ENCODE results near the gene RALGPS1.

Gene RALGPS1

DNA sequence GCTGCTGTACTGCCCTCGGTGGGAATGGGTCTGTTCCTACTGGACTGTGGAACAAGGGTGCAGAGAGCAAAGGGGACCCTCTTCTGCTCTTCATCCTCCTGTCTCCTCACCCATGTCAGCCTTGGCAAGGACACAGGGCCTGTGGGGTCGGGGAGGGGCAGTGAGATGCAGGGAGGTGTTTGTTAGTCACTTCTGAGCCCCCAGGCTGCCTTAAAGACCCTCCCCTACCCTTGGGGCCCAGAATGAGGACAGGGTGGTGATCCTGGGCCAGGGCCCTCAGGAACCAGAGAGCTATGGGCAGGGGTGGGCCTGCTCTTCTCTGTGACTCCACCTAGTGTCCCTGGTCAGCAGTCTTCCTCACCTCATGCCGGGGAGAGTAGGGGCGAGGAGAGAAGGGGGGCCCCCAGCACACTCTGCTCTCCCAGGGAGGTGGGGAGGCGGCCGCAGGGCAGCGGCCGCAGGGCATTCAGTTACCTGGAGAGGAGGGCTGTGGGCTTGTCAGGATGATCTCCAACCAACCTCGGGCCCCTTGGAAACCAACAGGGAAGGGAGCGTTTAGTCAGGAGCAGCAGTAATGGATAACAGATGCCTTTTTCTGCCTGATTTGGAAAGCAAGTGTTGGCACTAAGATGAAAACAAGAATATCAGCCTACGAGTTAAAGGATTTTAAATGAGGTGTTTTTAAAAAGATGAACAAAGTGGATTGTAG, 288.0 kb downstream of the RALGPS1 start:
- no peaks in the 10 kb centered on the region for H3K27me3 Mint-ChIP-seq
- H3K9me3 Mint-ChIP-seq: no peaks in the 10 kb centered on the region
- H3K4me3 Mint-ChIP-seq: no peak overlapping the region
- ATAC-seq (replicated peaks; ENCODE audit: extremely low read depth, poor library complexity, severe bottlenecking) (no peak), DNase-seq (ENCODE audit: low spot score in 2 of 2) (no peak)
- H3K4me1 Mint-ChIP-seq: peaks cover 11% of the 10 kb centered on the region
- H3K36me3 Mint-ChIP-seq (ENCODE audit: insufficient read depth): peaks cover 1% of the 10 kb centered on the region
- no peak overlapping the region for H3K27ac Mint-ChIP-seq (ENCODE audit: low read depth)

DNA sequence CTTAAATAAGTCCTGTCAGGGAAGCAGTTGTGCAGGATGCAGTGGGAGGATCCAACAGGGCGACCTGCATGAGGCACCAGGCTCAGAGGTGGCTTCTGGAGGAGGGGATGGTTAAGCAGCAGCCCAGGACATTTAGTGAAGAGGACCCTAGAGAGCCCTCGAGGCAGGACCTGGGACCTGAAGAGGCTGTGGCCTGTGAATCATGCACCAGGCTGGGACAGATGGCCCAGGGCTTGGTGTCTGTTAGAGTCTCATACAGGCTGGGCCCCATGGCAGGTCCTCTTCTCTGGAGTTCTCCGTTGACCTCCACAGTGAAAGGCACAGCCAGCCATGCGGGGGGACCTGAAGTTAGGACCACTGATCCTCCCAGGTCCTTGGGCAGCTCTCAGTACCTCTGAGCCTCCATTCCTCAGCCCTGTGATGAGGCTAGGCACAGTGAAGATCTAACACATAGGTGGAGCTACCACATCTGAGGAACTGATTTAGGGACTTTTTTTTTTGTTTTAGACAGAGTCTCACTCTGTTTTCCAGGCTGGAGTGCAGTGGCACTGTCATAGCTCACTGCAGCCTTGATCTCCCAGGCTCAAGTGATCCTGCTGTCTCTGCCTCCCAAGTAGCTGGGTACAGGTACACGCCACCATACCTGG, 289.2 kb downstream of the RALGPS1 start:
- Mint-ChIP-seq H3K27me3 (no peaks in the 10 kb centered on the region), H3K9me3 (no peaks in the 10 kb centered on the region), H3K4me1 (peaks cover 4% of the 10 kb centered on the region), H3K36me3 (ENCODE audit: insufficient read depth) (no peaks in the 10 kb centered on the region), H3K27ac (ENCODE audit: low read depth) (no peak overlapping the region), H3K4me3 (no peak overlapping the region)
- DNase-seq (ENCODE audit: low spot score in 2 of 2): no peak
- no peak for ATAC-seq (replicated peaks; ENCODE audit: extremely low read depth, poor library complexity, severe bottlenecking)

DNA sequence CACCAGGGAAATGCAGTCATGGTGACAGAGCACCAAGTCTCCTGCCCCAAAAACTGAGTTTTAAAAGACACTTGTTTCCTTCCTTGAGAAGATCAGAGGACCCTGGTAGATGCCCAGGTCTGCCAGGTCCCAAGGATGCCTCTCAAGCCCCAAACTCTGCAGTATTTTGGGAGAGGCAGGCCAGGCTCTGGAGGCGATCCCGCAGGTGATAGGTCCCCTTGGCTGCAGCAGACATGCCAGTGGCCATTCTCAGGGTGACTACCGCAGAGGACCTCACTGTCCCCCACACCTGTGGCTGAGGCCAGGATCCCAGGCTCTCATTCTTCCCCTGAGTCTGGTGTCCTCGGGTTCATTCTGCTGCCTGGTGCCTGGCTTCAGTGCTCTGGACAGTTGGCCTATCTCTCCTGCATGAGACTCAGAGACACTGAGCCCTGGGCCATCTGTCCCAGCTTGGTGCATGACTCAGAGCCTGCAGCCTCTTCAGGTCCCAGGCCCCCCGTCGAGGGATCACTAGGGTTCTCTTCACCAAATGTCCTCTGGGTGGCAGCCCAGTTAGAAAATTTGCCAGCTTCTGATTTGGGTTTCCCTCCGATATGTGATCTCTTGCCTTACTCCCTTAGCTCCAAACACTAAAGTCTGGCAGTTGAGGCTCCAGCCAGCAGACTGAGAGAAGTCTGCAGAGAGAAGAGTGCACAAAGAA, 290.3 kb downstream of the RALGPS1 start:
- Mint-ChIP-seq H3K9me3 (no peaks in the 10 kb centered on the region), H3K27me3 (no peaks in the 10 kb centered on the region), H3K36me3 (ENCODE audit: insufficient read depth) (no peaks in the 10 kb centered on the region), H3K4me3 (no peak overlapping the region), H3K4me1 (no peaks in the 10 kb centered on the region), H3K27ac (ENCODE audit: low read depth) (no peak overlapping the region)
- no peak for DNase-seq (ENCODE audit: low spot score in 2 of 2)
- ATAC-seq (replicated peaks; ENCODE audit: extremely low read depth, poor library complexity, severe bottlenecking): no peak

DNA sequence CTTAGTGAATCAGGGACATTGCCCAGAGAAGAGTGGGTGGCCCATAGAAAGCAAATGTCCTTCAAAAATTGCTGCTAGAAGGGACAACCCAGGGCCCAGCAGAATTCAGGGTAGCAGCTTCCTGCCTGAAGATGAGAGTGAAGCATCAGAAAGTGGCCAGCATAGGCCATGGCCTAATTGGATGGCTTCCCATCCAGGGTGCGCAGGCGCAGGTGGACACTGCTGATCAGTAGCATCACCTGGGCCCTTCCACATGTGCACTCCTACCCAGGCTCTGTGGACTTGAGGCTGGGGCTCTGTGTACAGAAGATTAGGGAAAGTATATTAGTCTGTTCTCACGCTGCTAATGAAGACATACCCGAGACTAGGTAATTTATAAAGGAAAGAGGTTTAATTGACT, 291.4 kb downstream of the RALGPS1 start:
- Mint-ChIP-seq H3K4me1 (no peaks in the 10 kb centered on the region), H3K27ac (ENCODE audit: low read depth) (no peak overlapping the region), H3K9me3 (no peaks in the 10 kb centered on the region), H3K36me3 (ENCODE audit: insufficient read depth) (no peaks in the 10 kb centered on the region), H3K27me3 (no peaks in the 10 kb centered on the region), H3K4me3 (no peak overlapping the region)
- DNase-seq (ENCODE audit: low spot score in 2 of 2): no peak
- no peak for ATAC-seq (replicated peaks; ENCODE audit: extremely low read depth, poor library complexity, severe bottlenecking)

DNA sequence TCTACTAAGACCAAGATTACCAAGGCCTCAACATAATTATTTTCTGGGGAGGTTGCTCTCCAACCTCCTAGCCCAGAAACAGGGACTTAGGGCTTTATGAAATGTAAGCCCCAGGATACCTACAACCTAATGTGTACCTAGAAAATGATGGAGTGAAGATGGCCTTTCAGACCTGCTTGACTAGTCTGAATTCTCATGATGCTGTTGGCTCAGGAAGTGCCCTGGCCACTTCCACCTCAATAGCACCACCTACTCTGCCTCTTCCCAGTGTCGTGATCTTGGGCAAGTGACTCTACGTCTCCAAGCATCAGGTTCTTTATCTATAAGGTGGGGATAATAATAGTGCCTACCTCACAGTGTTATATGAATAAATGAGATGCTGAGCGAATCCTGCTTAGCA, 292.1 kb downstream of the RALGPS1 start:
- H3K4me1 Mint-ChIP-seq: no peaks in the 10 kb centered on the region
- ATAC-seq (replicated peaks; ENCODE audit: extremely low read depth, poor library complexity, severe bottlenecking) (no peak), DNase-seq (ENCODE audit: low spot score in 2 of 2) (no peak)
- H3K27ac Mint-ChIP-seq (ENCODE audit: low read depth): no peak overlapping the region
- no peak overlapping the region for H3K4me3 Mint-ChIP-seq
- H3K9me3 Mint-ChIP-seq: no peaks in the 10 kb centered on the region
- H3K36me3 Mint-ChIP-seq (ENCODE audit: insufficient read depth): no peaks in the 10 kb centered on the region
- H3K27me3 Mint-ChIP-seq: no peaks in the 10 kb centered on the region

DNA sequence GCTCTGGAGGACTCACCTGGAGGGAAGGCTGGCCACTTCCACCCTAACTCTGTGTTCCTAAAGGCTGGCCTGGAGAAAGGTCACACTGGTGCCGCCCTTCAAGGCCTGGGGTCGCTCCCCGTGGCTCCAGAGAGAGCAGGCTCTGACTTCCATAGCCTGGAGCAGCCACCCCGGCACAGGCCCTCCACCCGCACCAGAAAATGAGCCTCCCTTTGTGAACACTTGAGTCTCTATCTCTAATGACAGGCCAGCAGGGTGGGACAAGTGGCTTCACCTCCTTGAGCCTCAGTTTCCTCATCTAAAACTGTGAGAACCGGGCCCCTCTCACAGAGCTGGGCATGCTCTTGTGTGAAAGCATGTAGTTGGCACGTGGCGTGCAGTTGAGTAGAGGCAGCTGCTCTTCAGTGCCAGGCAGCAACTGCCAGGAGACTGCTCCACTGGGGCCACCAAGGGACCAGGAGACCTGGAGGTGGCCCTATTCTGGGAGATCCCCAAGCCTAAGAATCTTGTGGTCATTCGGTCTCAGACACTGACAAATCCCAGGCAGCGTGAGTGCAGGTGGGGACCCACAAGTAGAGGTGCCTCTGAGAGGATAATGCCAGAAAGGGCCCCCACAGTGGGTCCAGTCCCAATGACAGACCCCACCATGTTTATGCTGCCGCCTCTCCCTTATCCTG, 293.3 kb downstream of the RALGPS1 start:
- Mint-ChIP-seq H3K36me3 (ENCODE audit: insufficient read depth) (no peaks in the 10 kb centered on the region), H3K27me3 (no peaks in the 10 kb centered on the region), H3K27ac (ENCODE audit: low read depth) (no peak overlapping the region), H3K4me3 (no peak overlapping the region), H3K9me3 (no peaks in the 10 kb centered on the region), H3K4me1 (no peaks in the 10 kb centered on the region)
- DNase-seq (ENCODE audit: low spot score in 2 of 2): no peak
- no peak for ATAC-seq (replicated peaks; ENCODE audit: extremely low read depth, poor library complexity, severe bottlenecking)

DNA sequence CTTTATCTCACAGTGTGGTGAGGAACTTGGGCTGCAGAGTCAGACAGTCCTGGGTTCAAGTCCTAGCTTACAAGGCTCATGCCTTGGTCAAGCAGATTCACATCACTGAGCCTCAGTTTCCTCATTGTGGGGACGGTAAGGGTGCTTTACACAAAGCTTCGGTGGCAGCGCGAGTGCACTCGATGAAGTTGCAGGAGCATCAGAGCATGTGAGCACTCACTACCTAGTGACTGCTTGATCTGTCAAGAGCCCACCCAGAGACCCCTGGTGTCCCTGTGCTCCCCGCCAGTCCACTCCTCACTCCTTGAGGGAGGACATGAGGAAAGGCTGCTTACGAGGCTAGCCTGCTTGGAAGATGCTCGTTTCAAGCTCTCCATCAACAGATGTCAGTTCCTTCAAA, 293.8 kb downstream of the RALGPS1 start:
- Mint-ChIP-seq H3K27me3 (no peaks in the 10 kb centered on the region), H3K4me1 (no peaks in the 10 kb centered on the region), H3K36me3 (ENCODE audit: insufficient read depth) (no peaks in the 10 kb centered on the region), H3K27ac (ENCODE audit: low read depth) (no peak overlapping the region), H3K4me3 (no peak overlapping the region), H3K9me3 (no peaks in the 10 kb centered on the region)
- DNase-seq (ENCODE audit: low spot score in 2 of 2) (no peak), ATAC-seq (replicated peaks; ENCODE audit: extremely low read depth, poor library complexity, severe bottlenecking) (no peak)

DNA sequence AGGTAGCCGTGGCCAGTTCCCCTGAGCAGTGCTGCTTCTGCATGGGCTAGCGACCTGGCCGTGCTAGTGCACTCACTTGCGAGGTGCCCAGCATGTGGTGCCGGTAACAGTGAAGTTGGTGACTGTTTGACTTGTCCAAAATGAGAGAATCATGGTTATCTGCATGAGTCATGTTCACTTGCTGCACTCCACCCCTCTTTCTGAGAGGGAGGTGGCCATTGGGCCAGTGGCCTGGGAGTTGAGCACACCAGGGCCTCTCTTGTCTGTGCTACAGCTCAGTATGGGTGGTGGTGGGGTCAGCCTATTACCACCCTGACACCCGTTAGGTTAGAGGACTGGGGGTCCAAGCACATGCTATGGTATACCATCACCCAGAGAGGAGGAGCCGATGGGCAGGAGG, 294.6 kb downstream of the RALGPS1 start:
- no peaks in the 10 kb centered on the region for H3K36me3 Mint-ChIP-seq (ENCODE audit: insufficient read depth)
- H3K27ac Mint-ChIP-seq (ENCODE audit: low read depth): no peak overlapping the region
- DNase-seq (ENCODE audit: low spot score in 2 of 2) (no peak), ATAC-seq (replicated peaks; ENCODE audit: extremely low read depth, poor library complexity, severe bottlenecking) (no peak)
- no peaks in the 10 kb centered on the region for H3K4me1 Mint-ChIP-seq
- H3K27me3 Mint-ChIP-seq: no peaks in the 10 kb centered on the region
- H3K4me3 Mint-ChIP-seq: no peak overlapping the region
- H3K9me3 Mint-ChIP-seq: no peaks in the 10 kb centered on the region

DNA sequence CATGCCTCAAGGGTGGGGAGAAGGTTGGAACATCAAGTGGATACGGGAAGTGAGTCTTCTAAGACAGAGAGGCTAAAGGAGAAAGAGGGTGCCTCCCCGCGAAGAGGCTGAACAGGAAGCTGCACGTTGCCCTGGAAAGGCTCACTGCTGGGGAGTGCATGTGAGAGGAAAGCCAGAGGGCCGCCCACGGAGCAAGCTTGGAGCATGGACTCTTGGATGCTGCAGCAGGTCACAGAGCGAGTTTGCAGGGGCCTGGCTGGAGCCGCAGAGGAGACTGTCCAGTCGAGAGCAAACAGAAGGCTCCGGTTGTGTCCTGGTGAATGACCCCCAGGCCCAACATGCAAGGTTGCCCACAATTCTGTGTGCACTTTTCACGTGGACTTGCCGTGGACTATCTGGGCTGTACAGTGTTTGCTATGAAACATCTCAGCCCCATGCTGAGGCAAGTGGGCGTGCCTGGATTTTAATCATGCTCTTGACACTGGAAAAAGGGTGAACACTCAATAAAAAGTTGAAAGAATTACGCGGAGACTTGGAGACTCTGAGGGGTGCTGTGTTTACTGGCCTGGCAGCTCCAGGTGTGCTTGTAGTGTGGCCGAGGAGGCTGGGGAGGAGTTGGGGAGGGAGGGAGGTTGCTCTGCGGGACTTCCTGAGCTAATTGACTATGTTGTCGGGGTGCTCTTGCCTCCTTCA, 295.5 kb downstream of the RALGPS1 start:
- Mint-ChIP-seq H3K9me3 (no peaks in the 10 kb centered on the region), H3K27me3 (no peaks in the 10 kb centered on the region), H3K27ac (ENCODE audit: low read depth) (no peak overlapping the region), H3K4me1 (no peaks in the 10 kb centered on the region), H3K4me3 (no peak overlapping the region), H3K36me3 (ENCODE audit: insufficient read depth) (no peaks in the 10 kb centered on the region)
- no peak for ATAC-seq (replicated peaks; ENCODE audit: extremely low read depth, poor library complexity, severe bottlenecking)
- no peak for DNase-seq (ENCODE audit: low spot score in 2 of 2)

DNA sequence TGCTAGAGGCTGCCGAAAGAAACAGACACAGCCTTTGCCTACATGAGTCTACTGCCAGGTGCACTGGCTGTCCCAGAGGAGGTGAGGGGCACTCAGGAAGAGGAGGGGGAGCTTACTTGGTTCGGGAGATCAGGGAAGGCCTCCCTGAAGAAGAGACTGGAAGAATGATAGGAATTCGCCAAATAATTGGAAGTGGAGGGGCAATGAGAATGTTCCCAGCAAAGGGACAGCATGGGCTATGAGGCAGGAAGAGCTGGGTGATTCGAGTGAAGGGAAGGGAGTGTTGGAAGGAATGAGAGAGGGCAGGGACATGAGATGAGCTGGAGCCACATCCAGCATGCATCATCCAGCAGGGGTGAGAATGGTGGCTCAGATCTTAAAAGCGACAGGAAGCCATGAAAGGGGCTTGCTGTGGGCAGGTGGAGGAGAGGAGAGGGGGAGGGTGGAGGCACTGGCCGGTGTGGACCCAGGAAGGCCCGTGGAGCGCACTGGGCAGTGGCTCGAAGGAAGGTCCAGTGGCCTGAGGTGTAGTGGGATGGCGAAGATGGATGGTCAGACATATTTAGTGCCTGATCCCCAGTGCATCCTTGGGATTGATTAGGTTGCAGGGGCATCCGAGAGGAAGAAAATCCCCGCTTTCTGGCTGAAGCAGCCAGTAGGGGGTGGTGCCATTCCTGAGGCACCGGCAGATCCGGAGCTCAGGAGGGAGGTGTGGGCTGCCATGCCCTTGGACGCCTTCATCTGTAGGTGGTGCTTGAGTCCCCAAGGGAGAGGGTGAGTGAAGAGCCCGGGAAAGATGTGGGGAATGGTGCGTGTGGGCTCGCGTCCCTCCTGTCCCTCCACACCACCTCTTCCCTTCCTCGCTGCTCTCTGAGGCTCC, 296.5 kb downstream of the RALGPS1 start:
- H3K27me3 Mint-ChIP-seq: no peaks in the 10 kb centered on the region
- DNase-seq (ENCODE audit: low spot score in 2 of 2) (no peak), ATAC-seq (replicated peaks; ENCODE audit: extremely low read depth, poor library complexity, severe bottlenecking) (no peak)
- no peak overlapping the region for H3K27ac Mint-ChIP-seq (ENCODE audit: low read depth)
- H3K9me3 Mint-ChIP-seq: no peaks in the 10 kb centered on the region
- H3K36me3 Mint-ChIP-seq (ENCODE audit: insufficient read depth): no peaks in the 10 kb centered on the region
- no peaks in the 10 kb centered on the region for H3K4me1 Mint-ChIP-seq
- no peak overlapping the region for H3K4me3 Mint-ChIP-seq

DNA sequence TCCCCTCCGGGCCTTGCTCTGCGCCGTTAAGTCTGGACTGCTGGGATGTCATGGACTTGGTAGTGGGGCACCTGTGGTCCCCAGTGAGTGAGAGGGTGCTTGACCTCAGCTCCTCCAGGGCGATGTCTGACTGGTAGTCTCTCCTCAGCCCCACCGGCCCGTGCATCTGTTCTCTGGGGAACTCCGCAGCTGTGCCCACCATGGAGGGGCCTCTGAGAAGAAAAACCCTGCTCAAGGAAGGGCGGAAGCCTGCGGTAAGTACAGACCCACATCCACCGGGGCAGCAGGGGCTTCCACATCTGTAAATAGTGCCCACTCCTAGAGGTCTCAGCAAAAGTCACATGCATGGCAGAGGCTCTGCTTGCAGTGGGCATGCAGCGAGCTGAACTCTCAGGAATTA, 297.4 kb downstream of the RALGPS1 start:
- Mint-ChIP-seq H3K4me3 (no peak overlapping the region), H3K9me3 (no peaks in the 10 kb centered on the region), H3K4me1 (no peaks in the 10 kb centered on the region), H3K36me3 (ENCODE audit: insufficient read depth) (no peaks in the 10 kb centered on the region), H3K27ac (ENCODE audit: low read depth) (no peak overlapping the region), H3K27me3 (no peaks in the 10 kb centered on the region)
- no peak for ATAC-seq (replicated peaks; ENCODE audit: extremely low read depth, poor library complexity, severe bottlenecking)
- no peak for DNase-seq (ENCODE audit: low spot score in 2 of 2)

DNA sequence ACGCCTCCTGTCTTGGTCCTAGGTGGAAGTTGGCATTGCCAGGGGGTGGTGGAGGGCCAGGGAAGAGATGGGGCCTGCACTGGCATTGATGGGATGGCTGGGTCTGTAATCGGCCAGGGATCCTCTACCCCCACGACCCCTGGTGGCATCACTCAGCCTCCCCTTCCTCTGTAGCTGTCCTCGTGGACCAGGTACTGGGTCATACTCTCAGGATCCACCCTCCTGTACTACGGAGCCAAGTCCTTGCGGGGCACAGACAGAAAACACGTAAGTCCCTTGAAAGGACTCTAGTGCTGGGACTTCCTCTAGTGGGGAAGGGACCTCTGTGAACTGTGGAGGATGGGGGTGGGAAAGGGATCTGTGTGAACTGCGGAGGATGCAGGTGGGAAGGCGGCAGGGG, 297.9 kb downstream of the RALGPS1 start:
- DNase-seq (ENCODE audit: low spot score in 2 of 2) (no peak), ATAC-seq (replicated peaks; ENCODE audit: extremely low read depth, poor library complexity, severe bottlenecking) (no peak)
- Mint-ChIP-seq H3K36me3 (ENCODE audit: insufficient read depth) (no peaks in the 10 kb centered on the region), H3K27me3 (no peaks in the 10 kb centered on the region), H3K9me3 (no peaks in the 10 kb centered on the region), H3K27ac (ENCODE audit: low read depth) (no peak overlapping the region), H3K4me3 (no peak overlapping the region), H3K4me1 (no peaks in the 10 kb centered on the region)

All from central memory CD8-positive, alpha-beta T cell (primary cell).